Epidermal melanocyte (primary cell): ENCODE measurements around the gene TEKTIP1.
"Not testable (repeated sequence)": the region's sequence is repeated elsewhere in the genome, so short reads cannot be mapped to it uniquely, and the experiment has no call there.

Experiments used
- DNase-seq: peaks from one replicate; pipeline ENCODE4 v3.0.0; 2011; ENCODE audit warnings: low spot score; ENCODE audit not compliant: insufficient read length

Gene TEKTIP1

DNA sequence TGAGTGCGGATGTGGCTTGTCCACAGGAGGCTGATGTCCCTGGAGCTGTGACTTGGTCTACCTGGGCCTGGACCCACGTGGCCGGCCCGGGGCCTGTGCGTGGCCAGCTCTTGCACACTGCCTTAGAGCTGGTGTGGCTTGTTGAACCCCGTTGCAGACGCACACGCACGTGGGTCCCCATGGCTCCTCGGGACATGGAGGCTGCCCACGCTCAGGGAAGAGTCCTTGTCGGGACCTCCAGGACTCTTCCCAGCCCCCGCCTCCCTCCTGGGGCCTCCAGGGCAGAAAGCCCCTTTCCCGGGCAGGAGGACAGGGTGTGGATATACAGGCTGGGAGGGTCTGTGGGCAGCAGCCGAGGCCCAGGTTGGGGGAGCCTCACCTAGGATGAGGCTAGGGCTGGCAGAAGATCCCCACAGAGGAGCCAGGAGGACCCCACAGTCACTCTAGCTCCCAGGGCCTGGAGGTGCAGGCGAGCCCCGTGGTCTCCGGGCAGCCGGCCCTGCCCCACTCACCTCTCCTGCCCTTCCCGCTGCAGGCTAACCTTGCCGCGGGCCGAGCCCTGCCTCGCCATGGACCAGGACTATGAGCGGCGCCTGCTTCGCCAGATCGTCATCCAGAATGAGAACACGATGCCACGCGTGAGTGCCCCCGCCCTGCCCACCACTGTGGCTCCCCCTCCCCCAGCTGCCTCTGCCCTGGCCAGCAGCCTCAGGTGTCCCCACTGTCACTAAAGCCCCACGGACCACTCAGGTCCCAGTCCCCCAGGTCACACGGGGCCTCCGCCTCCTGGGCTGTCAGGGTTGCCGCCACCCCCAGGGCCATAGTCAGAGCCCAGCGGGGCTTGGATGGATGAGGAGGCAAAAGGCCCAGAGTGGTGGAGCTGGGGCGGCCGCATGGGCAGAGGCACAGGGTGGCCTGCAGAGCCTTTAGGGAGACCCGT lies 16.3 kb upstream of the TEKTIP1 start:
- no peak for DNase-seq

DNA sequence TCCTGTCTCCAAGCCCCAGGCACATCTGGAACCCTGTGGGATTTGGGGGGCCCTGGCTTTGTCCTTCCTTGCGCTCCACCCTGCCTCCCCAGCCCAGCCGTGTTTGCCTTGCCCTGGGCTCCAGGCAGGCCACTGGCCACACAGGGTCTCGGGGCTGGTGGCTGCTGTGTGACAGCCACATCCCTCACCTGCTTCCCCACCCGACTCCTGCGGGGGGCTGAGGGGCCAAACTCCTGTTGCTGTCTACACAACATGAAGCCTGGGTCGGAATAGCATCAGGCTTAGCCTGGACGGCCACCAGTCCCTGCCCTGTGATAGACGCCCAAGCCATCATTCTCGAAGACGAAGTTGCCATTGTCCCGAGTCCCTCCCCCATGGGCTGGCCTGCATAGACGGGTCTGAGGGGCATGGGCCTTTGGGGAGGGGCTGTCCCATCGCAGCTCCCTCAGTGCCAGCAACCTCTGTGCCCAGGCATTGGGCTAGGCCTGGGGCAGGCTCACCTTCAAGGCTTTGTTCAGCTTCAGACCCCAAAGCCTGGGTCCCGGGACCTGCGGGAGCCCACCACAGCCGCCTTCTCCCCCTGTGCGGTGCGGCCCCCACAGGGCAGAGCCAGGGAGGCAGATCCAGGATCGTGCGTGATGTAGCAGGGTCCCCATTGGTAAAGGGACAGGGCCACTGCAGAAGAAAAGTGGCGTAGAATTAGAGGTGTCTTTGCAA lies 15.5 kb upstream of the TEKTIP1 start:
- no peak for DNase-seq

DNA sequence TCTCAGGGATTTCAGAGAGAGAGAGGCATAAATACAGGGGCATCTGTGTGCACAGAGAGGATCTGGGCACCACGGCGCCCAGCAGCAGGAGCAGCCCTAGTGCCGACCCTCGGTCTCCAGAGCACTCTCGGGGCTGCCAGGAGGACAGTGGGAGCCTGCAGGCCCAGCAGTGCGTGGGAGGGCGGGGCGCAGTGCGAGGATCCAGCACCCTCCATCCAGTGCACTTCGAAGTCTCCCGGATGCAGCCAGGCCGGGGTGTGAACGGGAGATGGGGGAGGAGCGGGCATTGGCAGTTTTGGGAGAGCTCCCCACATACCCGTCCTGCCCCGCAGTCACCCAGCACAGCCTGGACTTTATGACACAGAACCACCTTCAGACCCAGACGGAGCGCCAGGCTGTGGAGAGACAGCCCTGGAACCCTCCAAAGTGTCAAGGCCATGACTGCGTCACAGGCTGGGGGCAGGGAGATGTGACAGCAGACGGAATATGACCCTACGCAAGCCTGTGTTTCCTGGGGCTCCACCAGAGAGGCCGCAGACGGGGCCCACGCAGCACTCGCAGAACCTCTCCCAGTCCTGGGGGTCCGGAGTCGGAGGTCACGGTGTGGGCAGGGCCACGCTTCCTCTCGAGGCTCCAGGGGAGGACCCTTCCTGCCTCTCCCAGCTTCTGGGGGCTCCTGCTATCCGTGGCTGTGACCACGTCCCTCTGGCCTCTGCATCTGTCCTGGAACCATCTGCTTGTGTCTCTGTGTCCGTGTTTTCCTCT lies 14.7 kb upstream of the TEKTIP1 start:
- DNase-seq: no peak

DNA sequence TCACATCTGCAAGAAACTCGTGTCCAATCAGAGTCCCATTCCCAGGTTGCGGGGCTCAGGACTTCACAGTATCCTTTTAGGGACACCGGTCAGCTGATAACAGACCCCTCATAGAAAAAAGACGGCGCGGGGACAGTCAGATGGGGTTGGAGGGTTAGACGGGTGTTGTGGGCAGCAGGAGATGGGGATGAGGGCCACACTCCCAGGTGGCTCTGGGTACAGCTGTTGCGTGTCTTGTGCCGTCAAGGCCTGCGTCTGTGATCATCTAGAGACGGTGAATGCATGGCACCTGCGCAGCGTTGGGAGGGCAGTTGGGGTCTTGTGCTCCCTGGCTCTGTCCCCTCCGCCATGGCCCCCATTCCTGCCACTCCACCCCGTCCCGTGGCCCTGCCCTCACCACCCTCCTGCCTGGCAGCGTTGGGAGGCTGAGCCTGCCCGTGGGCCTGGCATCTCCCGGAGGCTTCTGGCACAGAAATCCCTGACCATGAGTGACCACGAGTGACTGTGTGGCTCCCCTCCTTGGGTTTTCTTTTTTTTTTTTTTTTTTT lies 14.0 kb upstream of the TEKTIP1 start:
- no peak for DNase-seq

- DNase-seq: no peak
These were observed 12.3 kb upstream of the TEKTIP1 start for GRCh38 chr19:3526507-3527237.

DNA sequence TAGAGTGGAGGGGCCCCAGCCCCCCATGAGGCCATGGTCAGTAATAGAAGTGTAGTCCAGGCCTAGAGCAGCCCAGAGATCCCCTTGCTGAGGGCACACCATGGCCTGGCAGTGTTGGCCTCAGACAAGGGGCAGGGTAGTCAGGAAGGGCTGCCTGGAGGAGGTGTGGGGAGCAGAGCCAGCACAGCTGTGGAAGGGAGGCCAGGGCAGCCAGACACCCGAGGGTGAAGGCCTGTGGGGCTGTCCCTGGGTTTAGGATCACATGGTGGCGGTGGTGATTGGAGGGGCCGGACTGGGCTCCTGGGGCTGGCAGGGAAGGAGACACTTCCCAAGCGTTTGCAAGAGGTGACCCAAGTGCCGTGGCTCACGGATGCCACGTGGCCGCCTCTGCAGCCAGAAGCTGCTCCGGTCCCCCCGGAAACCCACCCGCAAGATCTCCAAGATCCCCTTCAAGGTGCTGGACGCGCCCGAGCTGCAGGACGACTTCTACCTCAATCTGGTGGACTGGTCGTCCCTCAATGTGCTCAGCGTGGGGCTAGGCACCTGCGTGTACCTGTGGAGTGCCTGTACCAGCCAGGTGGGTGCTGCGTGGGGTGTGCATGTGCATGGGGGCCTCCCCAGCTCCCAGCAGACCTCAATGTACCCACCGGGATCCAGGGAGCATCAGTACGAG lies 11.6 kb upstream of the TEKTIP1 start:
- DNase-seq: no peak

DNA sequence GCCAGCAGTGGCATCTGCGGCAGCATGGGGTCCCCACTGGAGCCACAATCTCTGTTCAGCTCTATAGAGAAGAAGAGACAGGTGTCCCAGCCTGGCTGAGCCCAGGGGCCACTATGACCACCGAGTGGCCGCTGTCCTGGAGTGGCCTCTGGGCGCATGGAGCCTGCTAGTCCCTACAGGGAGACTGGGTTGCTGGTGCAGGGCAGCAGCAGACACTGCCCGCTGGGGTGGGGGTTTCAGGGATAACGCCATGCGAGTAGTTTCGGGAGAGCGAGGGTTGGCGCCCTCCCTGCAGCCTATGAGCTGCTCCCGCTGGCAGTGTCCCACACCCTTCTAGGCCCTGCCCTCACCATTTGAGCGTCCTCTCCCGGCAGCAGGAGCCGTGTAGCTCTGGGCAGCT lies 10.9 kb upstream of the TEKTIP1 start:
- no peak for DNase-seq

DNA sequence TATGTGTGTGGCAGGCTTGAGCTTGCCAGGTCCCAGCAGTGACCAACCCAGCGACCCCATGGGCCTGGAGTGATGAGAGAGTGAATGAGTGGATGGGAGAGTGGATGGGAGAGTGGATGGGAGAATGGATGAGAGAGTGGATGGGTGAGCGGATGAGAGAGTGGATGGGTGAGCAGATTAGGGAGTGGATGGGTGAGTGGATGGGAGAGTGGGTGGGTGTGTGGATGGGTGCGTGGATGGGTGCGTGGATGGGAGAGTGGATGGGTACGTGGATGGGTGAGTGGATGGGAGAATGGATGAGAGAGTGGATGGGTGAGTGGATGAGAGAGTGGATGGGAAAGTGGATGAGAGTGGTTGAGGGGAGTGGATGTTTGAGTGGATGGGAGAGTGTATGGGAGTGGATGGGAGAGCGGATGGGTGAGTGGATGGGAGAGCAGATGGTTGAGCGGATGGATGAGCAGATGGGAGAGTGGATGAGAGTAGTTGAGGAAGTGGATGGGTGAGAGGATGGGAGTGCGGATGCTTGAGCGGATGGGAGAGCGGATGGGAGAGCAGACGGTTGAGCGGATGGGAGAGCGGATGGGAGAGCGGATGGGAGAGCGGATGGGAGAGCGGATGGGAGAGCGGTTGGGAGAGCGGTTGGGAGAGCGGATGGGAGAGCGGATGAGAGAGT lies 10.3 kb upstream of the TEKTIP1 start:
- no peak for DNase-seq

GRCh38 chr19:3529299-3529698 lies 9.7 kb upstream of the TEKTIP1 start:
- not testable (repeated sequence) for DNase-seq

GRCh38 chr19:3530389-3530788 lies 8.6 kb upstream of the TEKTIP1 start:
- DNase-seq: no peak

DNA sequence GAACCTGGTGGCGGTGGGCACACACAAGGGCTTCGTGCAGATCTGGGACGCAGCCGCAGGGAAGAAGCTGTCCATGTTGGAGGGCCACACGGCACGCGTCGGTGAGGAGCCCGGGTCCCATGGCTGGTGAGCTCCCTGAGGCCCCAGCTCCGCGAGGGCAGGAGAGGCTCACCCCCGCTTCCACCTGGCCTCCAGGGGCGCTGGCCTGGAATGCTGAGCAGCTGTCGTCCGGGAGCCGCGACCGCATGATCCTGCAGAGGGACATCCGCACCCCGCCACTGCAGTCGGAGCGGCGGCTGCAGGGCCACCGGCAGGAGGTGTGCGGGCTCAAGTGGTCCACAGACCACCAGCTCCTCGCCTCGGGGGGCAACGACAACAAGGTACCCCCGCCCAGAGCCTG lies 7.3 kb upstream of the TEKTIP1 start:
- no peak for DNase-seq

GRCh38 chr19:3532154-3532786 lies 6.7 kb upstream of the TEKTIP1 start:
- DNase-seq: no peak

DNA sequence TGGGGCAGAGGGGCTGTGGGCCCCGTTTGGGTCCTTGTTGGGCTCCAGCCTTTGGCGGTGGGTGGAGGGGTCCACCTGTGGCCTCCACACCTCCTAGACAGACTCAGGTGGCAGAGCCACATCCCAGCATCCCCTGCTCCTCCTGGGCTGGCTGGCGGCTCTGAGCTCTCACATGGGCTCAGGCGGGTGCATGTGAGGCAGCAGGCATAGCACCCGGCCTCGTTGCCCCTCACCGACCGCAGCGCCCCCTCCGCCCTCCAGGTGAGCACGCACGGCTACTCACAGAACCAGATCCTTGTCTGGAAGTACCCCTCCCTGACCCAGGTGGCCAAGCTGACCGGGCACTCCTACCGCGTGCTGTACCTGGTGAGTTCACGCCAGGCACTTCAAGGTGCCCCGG lies 5.9 kb upstream of the TEKTIP1 start:
- DNase-seq: no peak

GRCh38 chr19:3533563-3534216 lies 5.3 kb upstream of the TEKTIP1 start:
- no peak for DNase-seq

GRCh38 chr19:3534375-3535234 lies 4.4 kb upstream of the TEKTIP1 start:
- DNase-seq: no peak

DNA sequence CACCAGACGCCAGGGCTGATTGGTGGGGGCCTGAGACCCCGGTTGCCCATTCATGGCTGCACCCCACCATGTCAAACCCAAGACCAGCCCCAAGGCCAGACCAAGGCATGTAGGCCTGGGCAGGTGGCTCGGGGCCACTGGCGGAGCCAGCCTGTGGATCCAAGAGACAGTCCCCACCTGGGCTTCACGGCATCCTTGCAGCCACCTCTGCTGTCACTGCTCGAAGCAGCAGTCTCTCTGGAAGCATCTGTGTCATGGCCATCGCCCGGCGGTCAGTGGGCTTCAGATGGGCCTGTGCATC lies 3.8 kb upstream of the TEKTIP1 start:
- DNase-seq: no peak

- no peak for DNase-seq
These were observed 3.4 kb upstream of the TEKTIP1 start for GRCh38 chr19:3535563-3535965.

GRCh38 chr19:3535981-3536380 lies 3.0 kb upstream of the TEKTIP1 start:
- no peak for DNase-seq
